GM13976 (cell line): ENCODE results near the gene DIS3L2.

Source experiments
- DNase-seq: peaks from one replicate; pipeline ENCODE4 v3.0.0; 2012; ENCODE audit warnings: low spot score
- in situ Hi-C: fragments of 300-500 bp; cut with MboI; formaldehyde crosslinking; loops from one replicate; pipeline ENCODE4 v1.12.0; 2022; ENCODE audit warnings: low sequenced_read_pairs, mixed read lengths, inconsistent platforms; ENCODE audit not compliant: unreplicated experiment
- TF ChIP-seq, protein P1 (sequence below): IDR thresholded peaks from 2 replicates; pipeline ENCODE4 v1.5.1; 2012; ENCODE audit warnings: borderline replicate concordance, mild to moderate bottlenecking; ENCODE audit not compliant: insufficient read depth; ENCODE audit errors: extremely low read depth, missing control alignments, control extremely low read depth

DIS3L2 gene

DNA sequence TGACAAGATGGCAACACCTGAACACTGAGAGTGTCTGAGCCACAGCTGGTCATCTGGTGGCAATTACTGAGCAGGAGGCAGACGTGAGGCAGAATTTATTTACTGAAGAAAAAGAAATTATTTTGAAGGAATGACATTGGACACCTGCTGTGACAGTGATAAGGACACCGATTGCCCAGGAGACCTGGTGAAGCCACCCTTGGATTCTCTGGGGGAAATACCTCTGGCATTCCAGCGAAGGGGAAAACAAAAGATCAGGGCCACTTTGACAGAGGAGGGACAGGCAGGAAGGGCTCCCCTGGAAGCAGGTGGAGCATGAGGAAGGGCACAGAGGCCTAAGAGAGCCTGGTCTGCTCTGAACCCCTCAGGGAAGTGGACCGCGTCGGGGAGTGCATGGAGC, 331.7 kb downstream of the DIS3L2 start:
- no peak for DNase-seq
- in situ Hi-C loops: no loop called here
- TF ChIP-seq, protein P1, sequence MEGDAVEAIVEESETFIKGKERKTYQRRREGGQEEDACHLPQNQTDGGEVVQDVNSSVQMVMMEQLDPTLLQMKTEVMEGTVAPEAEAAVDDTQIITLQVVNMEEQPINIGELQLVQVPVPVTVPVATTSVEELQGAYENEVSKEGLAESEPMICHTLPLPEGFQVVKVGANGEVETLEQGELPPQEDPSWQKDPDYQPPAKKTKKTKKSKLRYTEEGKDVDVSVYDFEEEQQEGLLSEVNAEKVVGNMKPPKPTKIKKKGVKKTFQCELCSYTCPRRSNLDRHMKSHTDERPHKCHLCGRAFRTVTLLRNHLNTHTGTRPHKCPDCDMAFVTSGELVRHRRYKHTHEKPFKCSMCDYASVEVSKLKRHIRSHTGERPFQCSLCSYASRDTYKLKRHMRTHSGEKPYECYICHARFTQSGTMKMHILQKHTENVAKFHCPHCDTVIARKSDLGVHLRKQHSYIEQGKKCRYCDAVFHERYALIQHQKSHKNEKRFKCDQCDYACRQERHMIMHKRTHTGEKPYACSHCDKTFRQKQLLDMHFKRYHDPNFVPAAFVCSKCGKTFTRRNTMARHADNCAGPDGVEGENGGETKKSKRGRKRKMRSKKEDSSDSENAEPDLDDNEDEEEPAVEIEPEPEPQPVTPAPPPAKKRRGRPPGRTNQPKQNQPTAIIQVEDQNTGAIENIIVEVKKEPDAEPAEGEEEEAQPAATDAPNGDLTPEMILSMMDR: no peak

DNA sequence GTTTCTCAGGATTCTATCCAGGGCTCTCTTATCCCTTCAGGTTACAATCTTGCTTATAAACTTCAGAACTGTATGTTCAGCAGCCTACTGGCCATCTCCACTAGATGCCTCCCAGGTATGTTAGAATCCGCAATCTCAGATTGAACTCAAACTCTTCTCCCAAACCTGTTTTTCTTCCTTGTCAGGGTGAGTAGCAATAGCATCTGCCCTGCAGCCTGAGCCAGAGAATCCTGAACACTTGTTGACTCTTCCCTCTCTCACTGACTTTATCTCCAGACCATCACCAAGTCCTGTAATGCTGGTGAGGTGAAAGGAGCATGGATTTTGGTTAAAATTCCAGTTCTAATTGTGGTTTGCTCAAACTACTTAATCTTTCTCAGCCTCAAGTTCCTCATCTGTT, 334.5 kb downstream of the DIS3L2 start:
- in situ Hi-C loops: no loop called here
- TF ChIP-seq, protein P1: no peak
- no peak for DNase-seq

DNA sequence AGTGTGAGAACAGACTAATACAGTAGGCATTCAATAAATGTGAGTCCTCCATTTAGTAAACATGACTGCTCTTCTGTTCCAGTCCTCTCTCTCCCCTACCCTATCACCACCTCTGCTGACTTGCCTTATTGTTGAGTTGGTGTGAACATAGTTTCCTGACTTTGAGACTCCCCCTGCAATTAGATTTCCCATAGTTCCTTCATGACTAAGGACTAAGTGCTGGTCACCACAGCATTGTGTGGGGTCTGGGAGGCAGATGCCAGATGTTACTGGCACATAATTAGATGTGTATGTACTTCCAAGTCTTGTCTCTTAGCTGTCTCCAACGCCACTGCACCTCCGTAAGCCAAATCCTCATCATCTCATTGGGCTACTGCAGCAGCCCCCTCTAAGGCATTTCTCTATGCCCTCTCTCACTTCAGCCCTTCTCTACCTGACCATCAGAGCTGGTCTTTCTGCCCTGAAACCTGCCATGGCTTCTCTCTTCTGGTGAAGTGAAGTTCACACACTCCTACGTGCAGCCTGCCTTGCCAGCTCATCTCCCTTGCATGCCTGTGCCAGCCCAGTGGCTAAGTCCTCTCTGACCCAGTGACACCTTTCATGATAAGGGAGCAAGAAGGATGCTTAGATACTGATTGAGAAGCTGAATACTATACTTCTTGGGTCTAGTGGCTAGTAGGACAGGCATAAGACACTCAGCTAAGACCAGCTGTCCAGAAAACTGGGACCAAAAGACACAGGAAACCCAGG, 335.4 kb downstream of the DIS3L2 start:
- TF ChIP-seq, protein P1: no peak
- no peak for DNase-seq
- in situ Hi-C loops: no loop called here

DNA sequence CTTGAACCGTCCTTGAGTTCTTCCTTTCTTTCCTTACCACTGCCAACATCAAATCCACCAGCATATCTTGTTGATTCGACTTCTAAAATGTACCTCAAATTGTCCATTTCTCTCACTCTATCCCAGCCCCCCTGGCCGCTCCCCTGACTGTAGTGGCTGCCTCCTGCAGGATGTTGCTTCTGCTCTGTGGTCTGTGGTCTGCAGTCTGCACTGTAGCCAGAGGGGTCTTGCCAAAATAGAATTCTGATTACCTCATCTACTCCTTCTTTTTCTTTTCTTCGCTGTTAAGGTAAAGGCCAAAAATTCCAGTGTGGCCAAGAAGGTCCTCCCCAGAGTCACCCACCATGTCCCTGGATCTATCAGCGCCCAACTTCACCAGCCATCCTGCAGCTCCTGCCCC, 337.6 kb downstream of the DIS3L2 start:
- in situ Hi-C loops: no loop called here
- no peak for DNase-seq
- TF ChIP-seq, protein P1: no peak

DNA sequence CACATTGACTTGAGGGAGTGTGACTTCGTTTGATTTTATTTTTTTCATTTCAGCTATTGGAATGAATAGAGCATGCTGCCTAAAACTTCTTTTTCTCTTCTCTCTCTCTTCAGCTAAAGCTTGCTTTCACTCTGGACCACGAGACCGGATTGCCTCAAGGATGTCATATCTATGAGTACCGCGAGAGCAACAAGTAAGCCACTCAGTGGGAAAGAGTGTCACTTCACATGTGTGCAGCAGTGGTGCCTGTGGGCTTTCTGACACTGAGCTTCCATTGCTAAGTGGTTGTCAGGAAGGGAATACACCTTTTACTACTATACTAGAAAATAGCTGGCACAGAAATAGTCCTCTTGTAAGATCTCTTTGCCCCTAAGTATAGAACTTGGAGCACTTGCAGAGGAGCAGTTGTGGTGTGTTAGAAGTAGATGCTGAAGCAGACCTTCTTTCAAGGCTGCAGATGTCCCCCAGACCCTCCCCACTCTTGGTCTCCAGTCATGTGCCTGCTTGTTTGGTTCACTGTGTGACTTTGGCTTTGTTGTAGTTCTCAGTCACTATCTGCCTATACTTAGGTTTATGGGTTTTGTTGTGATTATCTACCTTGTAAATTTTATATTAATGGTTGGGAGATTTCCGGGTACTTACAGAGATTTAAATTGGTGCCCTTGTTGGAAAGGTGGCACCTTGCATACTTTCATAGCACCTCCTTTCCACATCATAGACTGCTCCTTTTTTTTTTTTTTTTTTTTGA, 338.6 kb downstream of the DIS3L2 start:
- in situ Hi-C loops: no loop called here
- no peak for DNase-seq
- TF ChIP-seq, protein P1: no peak

- no peak for DNase-seq
- in situ Hi-C loops: no loop called here
- TF ChIP-seq, protein P1: no peak
Observed at GRCh38 chr2:232300894-232301387, 339.4 kb downstream of the DIS3L2 start.
